Activated T-cell treated with anti-CD3 and anti-CD28 coated beads for 24 hours (primary cell): Measurements from ENCODE around the gene GRIN2A.

ENCODE experiments used
- DNase-seq: peaks from one replicate; pipeline ENCODE4 v3.0.0-alpha.2; 2020; ENCODE audit warnings: low read depth

Gene GRIN2A

DNA sequence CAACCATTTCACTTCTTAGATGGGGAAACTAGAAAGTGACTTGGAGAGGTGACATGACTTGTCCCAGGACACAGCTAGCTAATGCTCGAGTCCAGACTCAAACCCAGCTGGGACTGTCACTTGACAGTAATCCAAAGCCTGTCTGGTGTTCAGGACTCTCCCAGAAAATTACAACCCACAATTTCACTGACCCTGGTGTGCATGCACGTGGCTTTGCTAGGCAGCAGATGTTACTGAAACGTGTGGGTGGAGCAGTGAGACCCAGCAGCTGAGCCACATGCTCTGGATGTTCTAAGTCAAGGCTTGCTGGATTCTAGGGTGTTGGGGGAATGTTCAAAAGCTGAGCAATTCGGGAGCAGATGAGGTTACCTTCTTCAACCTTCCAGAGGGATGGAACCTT is 364.6 kb downstream of the GRIN2A start:
- DNase-seq: no peak

DNA sequence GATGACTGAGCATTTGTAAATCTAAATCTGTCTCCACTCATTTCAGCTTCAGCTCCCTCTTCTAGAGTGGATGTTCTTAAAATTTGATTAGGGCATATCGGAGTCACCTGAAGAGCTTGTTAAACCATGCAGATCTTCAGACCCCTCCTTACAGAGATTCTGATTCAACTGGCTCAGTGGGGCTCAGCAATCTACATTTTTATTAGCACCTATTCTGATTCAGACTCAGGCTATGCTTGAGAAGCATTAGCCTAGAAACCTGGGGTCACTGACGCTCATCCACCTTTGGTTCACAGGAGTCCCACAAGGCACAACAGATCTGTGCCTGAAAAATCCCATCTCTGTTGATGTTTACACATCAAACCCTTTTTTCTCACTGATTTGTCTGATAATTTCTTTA is 365.6 kb downstream of the GRIN2A start:
- no peak for DNase-seq

DNA sequence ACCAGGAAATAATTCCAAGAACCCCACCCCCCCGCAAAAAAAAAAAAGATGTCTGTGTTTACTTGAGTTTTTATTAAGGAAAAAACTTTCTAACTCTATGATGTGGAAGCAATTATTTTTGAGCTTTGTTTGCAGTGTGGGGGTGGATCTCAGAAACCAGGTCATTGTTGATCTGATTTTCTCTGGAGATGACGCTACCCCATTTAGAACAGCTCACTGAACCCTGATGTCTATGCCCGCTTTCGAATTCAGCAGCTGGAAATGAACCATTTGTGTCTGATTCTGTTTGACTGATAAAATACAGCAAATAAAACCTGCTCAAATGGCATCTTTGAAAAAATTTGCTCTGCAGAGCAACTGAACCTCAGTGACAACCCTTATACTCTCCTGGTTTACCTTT is 368.6 kb downstream of the GRIN2A start:
- no peak for DNase-seq

DNA sequence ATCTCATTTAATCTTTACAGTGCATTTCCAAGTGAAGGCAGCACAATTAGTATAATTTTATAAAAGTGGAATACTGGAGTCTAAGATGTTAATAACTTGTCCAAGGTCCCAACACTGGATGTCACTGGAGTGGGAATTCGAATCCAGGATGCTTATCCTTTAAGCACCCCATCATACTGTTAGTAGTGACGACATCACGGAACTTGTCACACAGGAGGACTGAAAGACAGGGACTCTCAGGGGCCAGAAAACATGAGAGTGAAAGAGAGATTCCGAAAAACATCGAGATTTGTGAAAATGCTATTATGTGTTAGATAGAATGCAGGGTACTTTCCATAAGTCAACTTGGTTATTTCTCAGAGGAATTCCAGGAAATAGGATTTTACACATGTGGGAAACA is 374.0 kb downstream of the GRIN2A start:
- DNase-seq: no peak

DNA sequence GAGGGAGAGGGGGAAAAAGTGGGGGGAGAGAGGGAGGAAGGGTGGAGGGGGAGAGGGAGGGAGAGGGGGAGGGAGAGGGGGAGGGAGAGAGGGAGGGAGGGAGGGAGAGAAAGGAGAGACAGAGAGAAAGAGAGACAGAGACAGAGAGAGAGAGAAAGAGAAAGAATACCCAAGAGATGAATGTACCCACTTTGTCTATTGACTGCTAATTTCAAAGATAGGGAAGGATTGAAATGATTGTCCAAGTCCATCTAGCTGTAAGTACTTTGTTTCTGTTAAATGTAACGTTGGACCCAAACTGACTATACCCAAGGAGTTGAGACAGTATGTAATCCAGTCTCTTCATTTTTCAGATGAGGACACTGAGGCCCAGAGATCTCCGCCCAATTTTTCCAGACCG is 374.9 kb downstream of the GRIN2A start:
- DNase-seq: no peak

DNA sequence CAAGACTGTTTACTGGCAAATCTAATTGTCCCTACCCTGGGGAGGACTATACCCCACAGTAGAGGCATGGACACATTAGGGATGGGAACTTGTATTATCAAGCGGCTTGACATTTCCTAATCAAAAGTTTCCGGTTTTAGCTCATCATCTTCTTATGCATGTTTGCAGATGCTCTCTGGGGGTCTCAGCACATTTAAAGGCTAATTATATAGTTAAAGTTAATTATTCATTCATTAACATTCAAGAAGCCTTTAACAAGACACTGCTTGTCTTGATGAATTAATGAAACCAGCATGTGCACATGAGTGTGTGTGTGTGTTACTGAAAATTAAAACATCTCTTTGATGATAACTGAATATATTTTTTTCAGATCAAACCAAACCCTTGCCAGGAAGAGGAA is 377.1 kb downstream of the GRIN2A start:
- no peak for DNase-seq

DNA sequence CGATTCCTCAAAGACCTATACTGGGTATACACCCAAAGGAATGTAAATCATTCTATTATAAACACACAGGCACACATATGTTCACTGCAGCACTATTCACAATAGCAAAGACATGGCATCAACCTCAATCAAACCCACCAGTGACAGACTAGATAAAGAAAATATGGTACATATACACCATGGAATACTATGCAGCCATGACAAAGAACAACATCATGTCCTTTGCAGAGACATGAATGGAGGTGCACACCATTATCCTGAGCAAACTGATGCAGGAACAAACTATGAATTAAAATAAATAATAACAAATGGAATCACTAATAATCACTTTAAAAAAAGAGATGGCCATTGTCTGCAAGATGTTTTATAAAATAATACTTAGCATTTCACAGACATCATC is 380.1 kb downstream of the GRIN2A start:
- no peak for DNase-seq

DNA sequence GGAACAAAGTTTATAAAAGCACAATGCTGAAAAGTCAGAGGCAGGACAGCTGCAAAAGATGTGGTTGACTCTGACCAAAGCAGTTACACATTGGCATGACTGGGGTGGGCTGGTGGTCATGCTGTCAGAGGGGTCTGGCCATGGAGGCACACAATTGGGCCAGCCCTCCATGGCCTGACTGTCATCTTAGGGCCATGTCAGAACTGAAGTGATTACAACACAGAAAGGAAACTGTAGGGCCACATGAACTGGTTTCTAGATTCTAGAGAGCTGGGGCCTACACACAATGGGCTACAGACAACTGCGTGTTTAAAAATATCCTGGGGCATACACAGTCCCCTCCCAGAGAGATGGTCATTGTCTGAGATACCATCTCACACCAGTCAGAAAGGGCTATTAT is 380.6 kb downstream of the GRIN2A start:
- no peak for DNase-seq

DNA sequence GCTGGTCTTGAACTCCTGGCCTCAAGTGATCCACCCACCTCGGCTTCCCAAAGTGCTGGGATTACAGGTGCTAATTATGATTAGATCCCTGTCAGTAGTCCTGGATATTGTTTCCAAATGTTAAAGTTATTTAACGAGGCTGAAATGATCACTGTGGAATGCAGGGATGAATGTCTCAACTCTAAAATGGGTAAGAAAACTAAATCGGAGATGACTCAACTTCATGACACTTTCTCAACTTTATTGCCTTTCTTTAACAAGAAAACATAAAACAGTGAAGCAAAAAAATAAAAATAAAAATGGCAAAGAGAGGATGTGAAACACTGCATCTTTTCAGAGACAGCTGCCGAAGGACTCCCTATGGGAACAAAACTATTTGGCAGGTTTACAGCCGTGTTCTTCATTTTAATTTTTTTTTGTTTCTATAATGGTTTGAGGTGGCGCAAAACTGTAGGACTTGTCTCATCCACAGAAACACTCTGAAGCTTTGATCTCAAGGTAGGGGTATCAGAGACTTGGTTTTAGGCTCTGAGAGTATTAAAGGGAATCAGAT is 382.0 kb downstream of the GRIN2A start:
- DNase-seq: no peak

DNA sequence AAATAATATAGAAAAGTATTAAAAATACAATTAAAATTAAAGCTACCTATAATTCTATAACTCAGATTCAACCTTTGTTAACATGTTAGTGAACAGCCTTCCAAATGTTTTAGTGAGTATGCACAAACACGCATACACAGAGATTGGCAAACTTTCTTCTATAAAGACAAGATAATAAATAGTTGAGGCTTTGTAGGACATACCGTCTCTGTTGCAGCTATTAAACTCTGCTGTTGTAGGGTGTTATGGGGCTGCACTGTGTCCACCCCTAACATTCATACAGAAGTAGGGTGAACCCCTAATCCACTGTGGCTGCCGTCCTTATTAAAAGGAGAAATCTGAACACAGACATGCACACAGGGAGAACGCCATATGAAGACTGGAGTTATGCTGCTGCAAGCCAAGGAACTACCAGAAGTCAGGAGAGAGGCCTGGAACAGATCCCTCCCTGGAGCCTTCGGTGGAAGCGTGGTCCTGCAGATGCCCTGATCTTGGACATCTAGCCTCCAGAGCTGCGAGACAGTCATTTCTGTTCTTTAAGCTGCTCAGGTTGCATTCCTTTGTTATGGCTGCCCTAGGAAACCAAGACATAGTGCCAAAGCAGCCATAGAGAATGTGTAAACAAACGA is 383.2 kb downstream of the GRIN2A start:
- DNase-seq: no peak

DNA sequence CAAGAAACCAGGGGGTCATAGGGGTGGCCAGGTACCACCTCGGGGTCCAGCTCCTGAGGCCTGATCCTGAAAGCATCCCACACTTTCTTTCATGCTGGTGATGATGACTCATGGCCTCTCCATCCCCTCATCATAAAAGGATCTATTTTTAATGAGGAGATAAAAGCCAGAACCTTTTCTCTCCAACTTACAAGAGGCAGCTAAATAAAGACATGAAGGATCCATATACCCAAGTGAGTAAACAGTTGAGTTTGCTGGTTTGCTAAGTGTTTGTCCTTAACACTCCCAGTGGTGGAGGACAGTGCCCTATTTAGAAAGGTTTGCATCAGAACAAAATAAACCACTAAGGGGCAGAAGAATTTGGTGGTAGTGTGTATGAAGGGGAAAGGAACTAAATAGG is 383.8 kb downstream of the GRIN2A start:
- no peak for DNase-seq

DNA sequence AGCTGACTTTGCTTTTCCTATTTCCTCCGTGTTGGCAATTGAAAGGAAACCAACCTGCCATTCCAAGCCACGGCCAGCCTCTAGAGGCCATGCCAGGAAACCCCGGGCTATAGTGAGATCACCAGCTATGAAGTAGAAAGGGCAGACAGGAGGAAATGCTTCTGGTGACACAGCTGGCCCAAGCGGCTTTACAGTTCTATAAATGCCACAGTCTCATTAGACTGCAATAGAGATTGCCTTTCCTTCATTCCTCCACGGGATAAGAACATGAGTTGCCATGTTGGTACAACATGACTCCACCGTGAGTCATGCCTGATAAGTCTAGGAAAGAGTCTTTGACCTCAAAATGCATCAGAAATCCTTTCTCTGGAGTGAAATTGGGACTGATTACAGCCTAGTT is 384.9 kb downstream of the GRIN2A start:
- DNase-seq: no peak

DNA sequence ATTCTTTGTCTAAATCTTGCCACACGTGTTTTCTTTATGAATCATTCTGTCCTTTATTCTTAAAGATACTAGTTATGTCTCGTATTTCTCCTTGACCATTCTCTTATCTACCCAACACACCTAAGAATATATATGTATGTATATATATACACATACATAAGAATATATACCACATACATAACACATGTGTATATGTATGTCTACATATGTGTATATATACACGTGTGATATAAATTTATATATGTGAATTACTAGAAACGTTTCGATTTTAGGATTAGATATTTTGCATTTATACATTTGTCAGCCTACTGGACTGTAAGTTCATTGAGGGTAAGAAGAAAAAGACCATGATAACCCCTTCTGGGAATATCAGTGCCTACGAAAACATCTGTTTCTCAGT is 388.6 kb downstream of the GRIN2A start:
- no peak for DNase-seq

DNA sequence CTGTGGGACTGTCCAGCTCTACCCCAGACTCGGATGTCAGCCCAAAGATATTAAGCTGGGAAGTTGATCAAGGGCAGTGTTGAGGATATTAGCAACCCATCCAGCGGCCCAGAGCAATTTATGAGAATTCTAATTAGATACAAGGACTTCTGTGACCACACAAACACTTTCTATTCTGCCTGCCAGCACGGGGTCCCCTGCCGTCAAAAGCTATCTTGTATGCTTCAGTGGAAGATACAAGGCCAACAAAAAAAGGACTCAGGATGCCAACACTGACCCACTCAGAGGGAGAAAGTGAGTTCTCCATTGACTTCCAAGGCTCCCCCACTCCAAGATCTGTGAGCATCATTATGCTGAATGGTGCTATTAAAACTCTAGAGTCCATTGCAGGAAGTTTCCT is 390.7 kb downstream of the GRIN2A start:
- no peak for DNase-seq

DNA sequence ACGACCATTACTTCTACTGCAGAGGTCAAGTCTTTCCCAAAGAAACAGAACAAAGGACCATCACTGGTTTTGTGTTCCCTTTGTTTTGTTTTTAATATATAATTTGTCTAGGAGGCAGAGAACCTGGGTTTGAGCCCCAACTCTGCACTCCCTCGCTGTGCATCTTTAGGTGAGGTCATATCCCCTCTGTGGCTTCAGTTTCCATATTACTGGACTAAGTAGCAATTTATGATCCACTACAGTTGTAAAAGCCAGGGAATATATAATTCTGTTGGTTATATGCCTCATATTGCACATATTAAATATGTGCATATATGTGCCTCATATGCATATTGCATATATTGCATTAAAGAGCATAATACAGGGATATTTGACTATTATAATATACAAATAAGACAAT is 392.0 kb downstream of the GRIN2A start:
- DNase-seq: no peak

DNA sequence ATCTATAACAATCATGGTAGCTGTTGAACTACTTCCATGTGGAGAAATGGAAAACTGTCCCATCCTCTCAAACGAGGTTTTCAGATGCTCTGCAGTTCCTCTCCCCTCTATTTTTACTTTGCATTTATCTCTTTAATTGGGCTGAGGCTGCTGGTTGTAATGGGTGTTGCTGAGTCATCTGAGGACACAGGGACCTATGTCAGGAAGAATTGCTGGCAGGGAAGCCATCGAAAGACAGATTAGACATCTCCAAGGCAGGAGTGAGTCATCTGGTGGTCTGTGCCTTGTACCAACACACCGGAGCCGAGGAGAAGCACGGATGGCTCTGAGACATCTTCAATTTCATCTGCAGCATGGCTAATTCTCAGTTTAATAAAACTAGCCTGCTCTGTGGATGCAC is 394.5 kb downstream of the GRIN2A start:
- DNase-seq: no peak

DNA sequence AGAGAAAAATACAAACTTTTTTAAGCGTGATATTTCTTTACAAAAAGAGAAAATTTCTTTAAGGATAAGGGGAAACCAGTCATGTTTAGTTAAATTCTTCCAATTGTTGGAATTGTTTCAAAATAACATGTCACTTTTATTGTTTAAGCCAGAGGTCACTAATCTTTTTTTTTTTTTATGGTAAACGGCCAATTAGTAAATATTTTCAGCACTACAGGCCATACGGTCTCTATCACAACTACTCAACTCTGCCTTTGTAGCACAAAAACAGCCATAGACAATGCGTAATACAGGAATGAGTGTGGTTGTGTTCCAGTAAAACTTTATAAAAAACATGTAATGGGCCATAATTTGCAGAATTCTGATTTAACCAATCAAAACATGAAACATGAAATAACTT is 401.4 kb downstream of the GRIN2A start:
- DNase-seq: no peak

DNA sequence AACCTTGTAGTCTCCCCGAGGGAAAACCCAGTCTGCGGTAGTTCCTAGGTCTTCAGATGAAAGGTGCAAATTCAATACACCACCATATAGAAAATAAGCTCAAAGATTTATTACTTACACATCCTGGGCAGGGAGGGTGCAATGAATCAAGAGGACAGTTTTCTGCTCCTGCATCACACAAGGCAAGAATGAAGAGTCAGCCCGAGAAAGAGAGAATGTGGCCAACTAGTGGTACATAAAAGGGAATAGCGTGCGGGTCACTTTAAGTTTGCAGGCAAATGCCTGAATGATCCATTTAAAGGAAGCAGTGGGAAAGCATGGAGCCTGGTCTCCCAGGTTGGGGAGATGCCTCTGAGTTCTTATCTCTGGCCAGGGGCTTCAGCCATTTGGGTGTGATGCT is 403.4 kb downstream of the GRIN2A start:
- no peak for DNase-seq

DNA sequence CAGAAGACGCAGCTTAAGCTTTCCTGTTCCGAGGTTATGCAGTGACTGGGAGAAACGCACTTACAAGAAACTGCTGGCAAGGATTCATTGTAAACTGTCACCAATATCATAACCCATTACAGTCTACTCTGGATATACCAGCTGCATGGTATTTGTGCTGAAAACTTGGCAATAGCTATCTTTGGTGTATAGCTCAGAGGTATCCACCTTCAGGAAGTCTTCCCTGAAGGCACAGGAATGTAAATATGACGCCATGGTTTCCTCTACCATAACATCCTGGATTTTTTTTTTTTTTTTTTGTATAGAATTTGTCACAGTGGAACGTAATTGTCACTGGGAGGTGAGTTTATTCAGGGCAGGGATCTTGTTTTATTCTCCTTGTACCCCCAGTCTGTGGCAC is 406.2 kb downstream of the GRIN2A start:
- no peak for DNase-seq

DNA sequence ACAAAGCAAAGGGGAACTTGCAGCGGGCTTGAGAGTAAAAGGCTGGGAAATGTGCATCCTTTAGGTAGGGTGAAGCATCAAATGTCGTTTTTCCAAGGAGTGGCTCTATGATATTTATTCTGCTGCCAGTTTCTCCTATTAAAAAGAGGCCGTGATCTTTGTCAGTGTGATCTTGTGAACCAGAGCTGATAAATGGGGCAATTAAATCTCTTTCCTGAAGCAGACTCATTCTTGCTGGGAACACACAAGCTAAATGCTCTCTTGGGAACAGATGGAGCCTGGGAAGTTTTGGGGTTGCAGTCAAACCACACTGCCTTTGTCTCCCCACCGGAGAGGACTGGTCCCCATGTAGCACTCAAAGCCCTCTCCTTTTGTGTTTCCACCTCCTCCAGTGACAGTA is 408.9 kb downstream of the GRIN2A start:
- DNase-seq: no peak

DNA sequence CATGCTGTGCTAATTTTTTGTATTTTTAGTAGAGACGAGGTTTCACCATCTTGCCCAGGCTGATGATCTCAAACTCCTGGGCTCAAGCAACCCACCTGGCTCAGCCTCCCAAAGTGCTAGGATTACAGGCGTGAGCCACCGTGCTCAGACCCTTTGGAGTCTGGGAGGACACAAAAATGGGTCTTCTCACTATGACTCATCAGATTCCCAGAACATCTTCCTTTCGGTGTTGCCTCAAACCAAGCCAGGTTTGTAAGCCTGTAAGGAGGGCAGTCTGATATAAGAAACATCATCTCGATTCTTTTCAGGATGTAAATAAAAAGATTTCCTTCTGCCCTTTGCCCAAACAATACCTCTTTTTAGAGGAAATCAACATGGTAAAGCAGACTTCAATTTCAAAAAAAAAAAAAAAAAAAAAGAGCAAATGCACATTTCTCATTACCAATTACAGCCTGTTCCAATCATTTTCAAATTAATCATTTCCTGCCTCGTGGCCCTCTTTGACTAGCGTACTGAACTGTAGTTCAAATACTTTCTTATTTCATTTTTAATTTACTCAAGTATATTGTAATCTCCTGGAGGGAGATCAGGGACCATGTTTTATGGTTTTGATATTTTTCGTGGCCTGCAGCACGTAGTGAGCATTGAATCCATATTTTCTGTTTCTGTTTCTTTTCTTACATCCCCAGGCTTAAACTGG is 409.6 kb downstream of the GRIN2A start:
- DNase-seq: no peak

DNA sequence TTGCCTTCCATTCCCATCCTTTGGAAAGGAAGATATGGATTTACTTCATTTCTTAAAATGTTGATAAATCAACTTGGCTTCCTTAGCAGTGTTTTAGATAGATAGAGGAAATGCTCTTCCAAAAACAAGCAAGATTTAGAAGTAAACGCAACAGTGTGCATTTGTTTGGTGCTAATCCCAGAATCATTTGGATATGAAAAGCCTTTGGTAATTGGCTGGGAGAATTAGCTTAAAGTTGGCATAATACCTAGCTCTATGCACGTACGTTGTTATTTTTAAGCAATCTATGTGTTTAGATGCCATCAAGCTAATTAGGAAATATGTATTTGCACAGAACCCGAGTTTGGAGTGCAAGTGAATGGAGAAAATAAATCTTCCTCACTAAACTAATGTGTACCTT is 415.3 kb downstream of the GRIN2A start:
- no peak for DNase-seq

DNA sequence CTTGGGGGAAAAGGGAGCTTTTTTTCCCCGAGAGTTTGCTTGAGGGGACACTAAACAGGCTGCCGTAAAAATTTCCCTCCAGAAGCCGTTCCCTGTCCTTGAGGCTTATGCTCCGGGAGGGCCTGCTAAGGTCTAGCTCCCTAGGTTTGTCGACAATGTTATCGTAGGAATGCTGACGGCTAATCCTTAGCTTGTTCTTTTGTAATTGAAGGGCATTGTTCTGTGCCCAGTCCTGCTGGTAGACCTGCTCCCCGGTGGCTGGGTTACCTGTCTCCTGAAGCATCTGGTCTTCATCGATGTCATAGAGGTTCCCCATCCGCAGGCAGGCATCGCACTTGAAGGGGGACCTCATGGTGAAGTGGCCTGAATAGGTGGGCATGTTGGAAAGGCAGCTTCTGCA is 418.7 kb downstream of the GRIN2A start:
- no peak for DNase-seq

DNA sequence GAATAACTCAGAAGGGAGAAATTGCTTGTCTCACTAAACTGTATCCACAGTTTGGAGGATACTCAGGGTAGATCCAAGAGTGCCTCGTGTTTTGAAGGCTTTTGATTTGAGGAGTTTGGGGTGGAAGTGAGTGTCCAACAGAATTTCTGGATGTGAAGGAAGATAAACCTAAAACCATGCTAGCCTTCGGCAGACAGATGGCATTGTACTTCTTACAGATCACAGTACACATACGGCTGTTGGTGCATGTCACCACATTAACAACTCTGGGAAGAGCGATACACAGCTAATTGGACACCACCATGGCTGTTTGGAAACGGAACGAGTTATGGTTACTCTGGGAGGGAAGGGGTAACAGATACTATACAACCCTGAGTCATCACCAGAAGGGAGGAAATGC is 420.4 kb downstream of the GRIN2A start:
- DNase-seq: no peak
